WTC11 (cell line): Measurements from ENCODE around the gene GALP. TPM values are rescaled to one million over a fixed set of nuclear protein-coding genes. Genes with fewer than 3 reads are reported as not detected.

ENCODE experiments used
- ATAC-seq: fragments of 200-7000 bp; cut with Tn5 transposase; 2 replicates; pipeline ENCODE4 v1.10.0; 2021; ENCODE audit warnings: mild to moderate bottlenecking, moderate library complexity
- CTCF ChIA-PET: fragments of 300-600 bp; sonication (Branson Sonifier 250); formaldehyde crosslinking; loops from one replicate; lab custom pipeline; 2021; ENCODE audit warnings: antibody characterized with exemption; lab: Charles Lee
- POLR2A ChIA-PET: fragments of 350-600 bp; sonication (Branson Sonifier 250); formaldehyde crosslinking; loops from one replicate; lab custom pipeline; 2021; ENCODE audit warnings: antibody characterized with exemption; lab: Charles Lee
- DNase-seq: peaks from one replicate; pipeline ENCODE4 v3.0.0; 2021; ENCODE audit warnings: low spot score
- H3K27ac Mint-ChIP-seq: 2 replicates; pipeline ENCODE4 v1.8.0; 2021; ENCODE audit warnings: mixed read lengths
- H3K27me3 Mint-ChIP-seq: 2 replicates; pipeline ENCODE4 v1.8.0; 2021; ENCODE audit warnings: low read depth, mild to moderate bottlenecking, moderate library complexity, mixed read lengths
- H3K36me3 Mint-ChIP-seq: 2 replicates; pipeline ENCODE4 v1.8.0; 2021; ENCODE audit warnings: mixed read lengths
- H3K4me1 Mint-ChIP-seq: 2 replicates; pipeline ENCODE4 v1.8.0; 2022; ENCODE audit warnings: mixed read lengths
- H3K4me3 Mint-ChIP-seq: 2 replicates; pipeline ENCODE4 v1.8.0; 2021; ENCODE audit warnings: mild to moderate bottlenecking, moderate library complexity, mixed read lengths
- H3K9me3 Mint-ChIP-seq: 2 replicates; pipeline ENCODE4 v1.8.0; 2021; ENCODE audit warnings: mixed read lengths
- AR ChIP-seq: fragments of 250-450 bp; sonication (Bioruptor Pico); IDR thresholded peaks from 2 replicates; pipeline ENCODE4 v1.9.0; 2021; ENCODE audit warnings: mild to moderate bottlenecking
- ARID4B ChIP-seq: sonication (generic); formaldehyde crosslinking; IDR thresholded peaks from 2 replicates; pipeline ENCODE4 v1.8.0; 2023; ENCODE audit warnings: missing genetic modification reagents, mild to moderate bottlenecking, borderline replicate concordance
- CREM ChIP-seq: sonication (generic); formaldehyde crosslinking; IDR thresholded peaks from 2 replicates; pipeline ENCODE4 v1.8.1; 2022; ENCODE audit warnings: mild to moderate bottlenecking, missing genetic modification reagents, moderate library complexity
- E2F5 ChIP-seq: sonication (generic); formaldehyde crosslinking; IDR thresholded peaks from 2 replicates; pipeline ENCODE4 v1.8.1; 2022; ENCODE audit warnings: mild to moderate bottlenecking, moderate library complexity, missing genetic modification reagents
- FOXK1 ChIP-seq: sonication (generic); formaldehyde crosslinking; IDR thresholded peaks from 2 replicates; pipeline ENCODE4 v1.8.0; 2022; ENCODE audit warnings: mild to moderate bottlenecking, moderate library complexity, missing genetic modification reagents
- FOXP4 ChIP-seq: sonication (generic); formaldehyde crosslinking; IDR thresholded peaks from 2 replicates; pipeline ENCODE4 v1.8.0; 2022; ENCODE audit warnings: mild to moderate bottlenecking, missing genetic modification reagents
- GABPB1 ChIP-seq: sonication (generic); formaldehyde crosslinking; IDR thresholded peaks from 2 replicates; pipeline ENCODE4 v1.8.1; 2023; ENCODE audit warnings: mild to moderate bottlenecking, missing genetic modification reagents
- HMGA2 ChIP-seq: fragments of 250-450 bp; sonication (Bioruptor Pico); IDR thresholded peaks from 2 replicates; pipeline ENCODE4 v1.4.0; 2021; ENCODE audit warnings: mild to moderate bottlenecking, moderate library complexity
- MAX ChIP-seq: sonication (generic); formaldehyde crosslinking; IDR thresholded peaks from 2 replicates; pipeline ENCODE4 v1.8.0; 2022; ENCODE audit warnings: mild to moderate bottlenecking, missing genetic modification reagents
- NFYB ChIP-seq: sonication (generic); formaldehyde crosslinking; conservative IDR thresholded peaks from 2 replicates; pipeline ENCODE4 v1.8.0; 2022; ENCODE audit warnings: low read depth, missing genetic modification reagents
- SP1 ChIP-seq: sonication (generic); formaldehyde crosslinking; conservative IDR thresholded peaks from 2 replicates; pipeline ENCODE4 v1.8.1; 2022; ENCODE audit warnings: missing genetic modification reagents
- USF2 ChIP-seq: sonication (generic); formaldehyde crosslinking; IDR thresholded peaks from 2 replicates; pipeline ENCODE4 v1.8.1; 2023; ENCODE audit warnings: mild to moderate bottlenecking, missing genetic modification reagents, moderate library complexity
- total RNA-seq: library from RNA; stranded (reverse); gene quantifications from 3 replicates; pipeline ENCODE4 v1.2.3, GENCODE V29; 2021

The GALP gene
- total RNA-seq, 1 experiment from 2014 or later: not detected

- TF ChIP-seq NFYB: peak; percentile 70
- peak; percentile 80 for TF ChIP-seq SP1 (CRISPR knock-in tag)
- TF ChIP-seq AR (CRISPR knock-in tag): no peak
- TF ChIP-seq E2F5 (CRISPR knock-in tag): 0 out of 2 replicates have a peak, but pooled peaks have one; percentile 35
- TF ChIP-seq MAX: peak; percentile 67; the same call in 1 of the 2 replicates
- peak; percentile 66 for TF ChIP-seq GABPB1 (CRISPR knock-in tag)
- TF ChIP-seq HMGA2 (CRISPR knock-in tag): no peak
- TF ChIP-seq USF2 (CRISPR knock-in tag): peak; percentile 27; the same call in 1 of the 2 replicates
- no peak for TF ChIP-seq ARID4B (CRISPR knock-in tag)
- peak; percentile 79 for TF ChIP-seq FOXK1 (CRISPR knock-in tag)
- TF ChIP-seq CREM (CRISPR knock-in tag): peak; percentile 87
- TF ChIP-seq FOXP4 (CRISPR knock-in tag): no peak
- H3K4me3 Mint-ChIP-seq: peak within 1 kb of the TSS; percentile 79
- peaks cover 3% of the 10 kb centered on the region; the same call in 1 of the 2 replicates for H3K27me3 Mint-ChIP-seq
- DNase-seq (peak; percentile 99), ATAC-seq (peak; percentile 93)
- no peaks in the 10 kb centered on the region for H3K36me3 Mint-ChIP-seq
- H3K4me1 Mint-ChIP-seq: peaks cover 37% of the 10 kb centered on the region
- no peaks in the 10 kb centered on the region for H3K9me3 Mint-ChIP-seq
- H3K27ac Mint-ChIP-seq: peak within 1 kb of the TSS; percentile 95
- ChIA-PET CTCF (interaction anchor here (0.6 to 2.9 kb wide), 18 partner anchors 11 to 537 kb away, joined by 3 to 19 read pairs (median 4); no protein-coding TSS in a partner anchor), POLR2A (interaction anchor here (0.7 kb wide), 1 partner anchor 32 kb away, joined by 3 read pairs; no protein-coding TSS in a partner anchor)
Measured at GRCh38 chr19:56140583-56141416, 35.0 kb upstream of the GALP start, which contains the start of gene ZNF444. Gene ZNF444, plus strand, starts transcription at chr19:56141287. Its CDS starts 5,625 bp downstream, at chr19:56146912.
